DND-41 (cell line): Measurements from ENCODE around the gene TOLLIP.

Experiments
- ATAC-seq: fragments of 200-7000 bp; cut with Tn5 transposase; 3 replicates; pipeline ENCODE4 v1.9.1; 2021; ENCODE audit warnings: low read depth; ENCODE audit not compliant: insufficient read depth
- DNase-seq: peaks from one replicate; pipeline ENCODE4 v3.0.0-alpha.2; 2020
- H2AFZ ChIP-seq: 2 replicates; pipeline ENCODE4 v1.6.0; 2012; ENCODE audit warnings: low read depth, low read length
- H3K27ac ChIP-seq: 2 replicates; pipeline ENCODE4 v1.5.1; 2012; ENCODE audit warnings: low read length, inconsistent platforms
- H3K27me3 ChIP-seq: fragments of 200-600 bp; sonication (generic); 2 replicates; pipeline ENCODE4 v1.6.0; 2012; ENCODE audit warnings: low read length, mild to moderate bottlenecking, inconsistent platforms; ENCODE audit not compliant: insufficient read depth, poor library complexity
- H3K36me3 ChIP-seq: 2 replicates; pipeline ENCODE4 v1.5.1; 2012; ENCODE audit warnings: low read length, inconsistent platforms; ENCODE audit not compliant: insufficient read depth
- H3K4me1 ChIP-seq: 2 replicates; pipeline ENCODE4 v1.5.1; 2012; ENCODE audit warnings: mild to moderate bottlenecking, low read length; ENCODE audit not compliant: insufficient read depth
- H3K4me2 ChIP-seq: 2 replicates; pipeline ENCODE4 v1.6.0; 2012; ENCODE audit warnings: mild to moderate bottlenecking, moderate library complexity, low read length, inconsistent platforms; ENCODE audit not compliant: insufficient read depth
- H3K4me3 ChIP-seq, 2 experiments: fragments of 200-600 bp in 1 of 2; shearing (Covaris generic) in 1 of 2; 2 replicates each; pipeline ENCODE4 v1.5.1; 2012 to 2016; ENCODE audit warnings: inconsistent platforms in 2 of 2, low read length in 2 of 2, mild to moderate bottlenecking in 2 of 2, low read depth in 1 of 2, moderate library complexity in 1 of 2
- H3K79me2 ChIP-seq: 2 replicates; pipeline ENCODE4 v1.6.0; 2012; ENCODE audit warnings: low read length, inconsistent platforms; ENCODE audit not compliant: insufficient read depth
- H3K9ac ChIP-seq: 2 replicates; pipeline ENCODE4 v1.6.0; 2012; ENCODE audit warnings: low read depth, mild to moderate bottlenecking, inconsistent platforms, low read length, moderate library complexity
- H3K9me3 ChIP-seq: 2 replicates; pipeline ENCODE4 v1.5.1; 2012; ENCODE audit warnings: low read length, moderate library complexity, mild to moderate bottlenecking, inconsistent platforms; ENCODE audit not compliant: insufficient read depth, severe bottlenecking
- H4K20me1 ChIP-seq: 2 replicates; pipeline ENCODE4 v1.6.0; 2012; ENCODE audit warnings: low read length; ENCODE audit not compliant: insufficient read depth
- EZH2 ChIP-seq: IDR thresholded peaks from 3 replicates; pipeline ENCODE4 v1.6.1; 2012; ENCODE audit warnings: borderline replicate concordance, low read depth, mild to moderate bottlenecking, moderate library complexity, low read length, inconsistent platforms; ENCODE audit not compliant: severe bottlenecking
- TF ChIP-seq, protein P1 (sequence below): IDR thresholded peaks from 2 replicates; pipeline ENCODE4 v1.5.1; 2012; ENCODE audit warnings: borderline replicate concordance, low read length, moderate library complexity, mild to moderate bottlenecking; ENCODE audit not compliant: poor library complexity, severe bottlenecking; ENCODE audit errors: extremely low read depth

TOLLIP gene

DNA sequence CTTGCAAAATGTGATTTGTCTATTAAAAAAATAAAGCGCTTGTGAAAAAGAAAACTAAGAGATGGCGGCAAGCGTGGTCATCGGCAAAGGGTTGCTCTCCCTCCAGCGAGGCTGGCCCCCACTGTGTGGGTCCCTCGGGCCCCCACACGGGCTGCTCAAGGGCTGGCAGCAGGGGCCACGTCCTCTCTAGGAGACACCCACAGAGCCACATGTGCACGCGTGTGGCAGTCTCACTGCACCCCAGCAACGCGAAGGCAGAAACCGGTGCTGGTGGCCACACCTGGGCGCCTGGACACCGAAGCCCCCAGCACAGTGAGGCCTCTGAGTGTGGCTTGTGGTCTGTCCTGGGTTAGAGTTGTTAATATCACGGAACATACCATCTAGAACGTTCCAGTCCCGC, 34.4 kb downstream of the TOLLIP start:
- Histone ChIP-seq H3K36me3 (peaks cover 38% of the 10 kb centered on the region), H3K9ac (no peak overlapping the region), H3K4me2 (no peak overlapping the region), H3K27me3 (no peaks in the 10 kb centered on the region), H3K9me3 (no peaks in the 10 kb centered on the region), H3K27ac (no peak overlapping the region), H3K4me3 (no peak overlapping the region), H2AFZ (no peak overlapping the region), H3K4me1 (no peaks in the 10 kb centered on the region), H4K20me1 (peaks cover 6% of the 10 kb centered on the region; the same call in 1 of the 2 replicates), H3K79me2 (no peaks in the 10 kb centered on the region)
- ATAC-seq (no peak), DNase-seq (no peak)
- TF ChIP-seq, protein P1, sequence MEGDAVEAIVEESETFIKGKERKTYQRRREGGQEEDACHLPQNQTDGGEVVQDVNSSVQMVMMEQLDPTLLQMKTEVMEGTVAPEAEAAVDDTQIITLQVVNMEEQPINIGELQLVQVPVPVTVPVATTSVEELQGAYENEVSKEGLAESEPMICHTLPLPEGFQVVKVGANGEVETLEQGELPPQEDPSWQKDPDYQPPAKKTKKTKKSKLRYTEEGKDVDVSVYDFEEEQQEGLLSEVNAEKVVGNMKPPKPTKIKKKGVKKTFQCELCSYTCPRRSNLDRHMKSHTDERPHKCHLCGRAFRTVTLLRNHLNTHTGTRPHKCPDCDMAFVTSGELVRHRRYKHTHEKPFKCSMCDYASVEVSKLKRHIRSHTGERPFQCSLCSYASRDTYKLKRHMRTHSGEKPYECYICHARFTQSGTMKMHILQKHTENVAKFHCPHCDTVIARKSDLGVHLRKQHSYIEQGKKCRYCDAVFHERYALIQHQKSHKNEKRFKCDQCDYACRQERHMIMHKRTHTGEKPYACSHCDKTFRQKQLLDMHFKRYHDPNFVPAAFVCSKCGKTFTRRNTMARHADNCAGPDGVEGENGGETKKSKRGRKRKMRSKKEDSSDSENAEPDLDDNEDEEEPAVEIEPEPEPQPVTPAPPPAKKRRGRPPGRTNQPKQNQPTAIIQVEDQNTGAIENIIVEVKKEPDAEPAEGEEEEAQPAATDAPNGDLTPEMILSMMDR: no peak
- TF ChIP-seq EZH2: no peak

- TF ChIP-seq, protein P1: no peak
- no peak for TF ChIP-seq EZH2
- Histone ChIP-seq H4K20me1 (peaks cover 6% of the 10 kb centered on the region; the same call in 1 of the 2 replicates), H3K36me3 (peaks cover 34% of the 10 kb centered on the region)
Measured at GRCh38 chr11:1274501-1274900, 34.9 kb downstream of the TOLLIP start.

GRCh38 chr11:1272531-1272930, 36.9 kb downstream of the TOLLIP start:
- H2AFZ ChIP-seq: no peak overlapping the region
- H3K27ac ChIP-seq: no peak overlapping the region
- H4K20me1 ChIP-seq: peaks cover 6% of the 10 kb centered on the region; the same call in 1 of the 2 replicates
- no peak for ATAC-seq
- H3K9me3 ChIP-seq: no peaks in the 10 kb centered on the region
- no peak for TF ChIP-seq EZH2
- TF ChIP-seq, protein P1: no peak
- no peak overlapping the region for H3K9ac ChIP-seq
- H3K4me3 ChIP-seq: no peak overlapping the region
- DNase-seq: no peak
- peaks cover 24% of the 10 kb centered on the region for H3K36me3 ChIP-seq
- H3K79me2 ChIP-seq: no peaks in the 10 kb centered on the region
- H3K4me1 ChIP-seq: no peaks in the 10 kb centered on the region
- H3K4me2 ChIP-seq: no peak overlapping the region
- H3K27me3 ChIP-seq: no peaks in the 10 kb centered on the region

More at GRCh38 chr11:1274501-1274900, 34.9 kb downstream of the TOLLIP start:
- ATAC-seq: no peak
- H3K9ac ChIP-seq: no peak overlapping the region
- H3K79me2 ChIP-seq: no peaks in the 10 kb centered on the region
- H3K4me3 ChIP-seq: no peak overlapping the region
- H2AFZ ChIP-seq: no peak overlapping the region
- H3K4me2 ChIP-seq: no peak overlapping the region
- no peaks in the 10 kb centered on the region for H3K27me3 ChIP-seq
- no peak for DNase-seq
- H3K4me1 ChIP-seq: no peaks in the 10 kb centered on the region
- H3K27ac ChIP-seq: no peak overlapping the region
- H3K9me3 ChIP-seq: no peaks in the 10 kb centered on the region

DNA sequence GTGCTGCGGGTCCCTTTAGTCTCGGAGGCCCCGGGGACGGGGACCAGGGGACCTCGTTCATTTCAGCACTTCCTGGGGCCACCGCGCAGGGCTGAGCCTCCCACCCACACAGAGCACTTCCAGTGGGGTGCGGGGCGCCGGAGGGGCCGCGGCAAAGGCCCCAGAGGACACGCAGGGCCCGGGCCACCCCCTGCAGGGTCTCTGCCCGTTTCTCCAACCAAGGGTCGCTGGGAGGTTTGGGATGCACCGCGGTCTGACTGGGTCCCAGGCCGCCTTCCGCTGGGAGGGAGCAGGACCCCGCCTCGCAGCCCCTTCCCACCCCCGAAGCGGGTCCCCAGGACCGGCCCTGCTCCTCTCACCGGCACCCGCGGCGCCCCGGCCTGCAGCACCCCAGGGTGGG, 37.5 kb downstream of the TOLLIP start:
- no peaks in the 10 kb centered on the region for H3K4me1 ChIP-seq
- peaks cover 18% of the 10 kb centered on the region for H3K36me3 ChIP-seq
- no peak overlapping the region for H2AFZ ChIP-seq
- H3K4me3 ChIP-seq: no peak overlapping the region
- H4K20me1 ChIP-seq: peaks cover 6% of the 10 kb centered on the region; the same call in 1 of the 2 replicates
- TF ChIP-seq, protein P1: no peak
- TF ChIP-seq EZH2: no peak
- no peak overlapping the region for H3K4me2 ChIP-seq
- H3K79me2 ChIP-seq: no peaks in the 10 kb centered on the region
- DNase-seq (no peak), ATAC-seq (no peak)
- no peak overlapping the region for H3K27ac ChIP-seq
- no peaks in the 10 kb centered on the region for H3K9me3 ChIP-seq
- no peak overlapping the region for H3K9ac ChIP-seq
- H3K27me3 ChIP-seq: no peaks in the 10 kb centered on the region
